NCI-H1694 treated with DMSO at 0.1 percent for 48 hours (cell line): ENCODE results near the gene AUNIP.

Experiments used
- DNase-seq: peaks from one replicate; lab custom pipeline; 2025; lab: John Stamatoyannopoulos, UW

AUNIP gene

GRCh38 chr1:25888426-25888987, 29.2 kb upstream of the AUNIP start:
- no peak for DNase-seq

GRCh38 chr1:25885602-25886001, 26.3 kb upstream of the AUNIP start:
- DNase-seq = no peak

- DNase-seq = no peak
Observed at GRCh38 chr1:25881266-25881665, 22.0 kb upstream of the AUNIP start.

- DNase-seq = no peak
Observed at GRCh38 chr1:25880518-25880917, 21.3 kb upstream of the AUNIP start.

GRCh38 chr1:25879675-25880074, 20.4 kb upstream of the AUNIP start:
- DNase-seq = no peak

- DNase-seq = no peak
Observed at GRCh38 chr1:25878690-25879089, 19.4 kb upstream of the AUNIP start.

- no peak for DNase-seq
Observed at GRCh38 chr1:25877155-25877554, 17.9 kb upstream of the AUNIP start.

- DNase-seq = no peak
Observed at GRCh38 chr1:25876693-25877077, 17.4 kb upstream of the AUNIP start.

- no peak for DNase-seq
Observed at GRCh38 chr1:25875856-25876692, 16.8 kb upstream of the AUNIP start.

- no peak for DNase-seq
Observed at GRCh38 chr1:25875154-25875855, 16.0 kb upstream of the AUNIP start, which contains the start of gene PAQR7. PAQR7 (minus strand) TSS chr1:25875708; CDS start chr1:25863839, 11,869 bp downstream.

- no peak for DNase-seq
Observed at GRCh38 chr1:25874635-25875153, 15.4 kb upstream of the AUNIP start.

GRCh38 chr1:25874209-25874608, 15.0 kb upstream of the AUNIP start:
- no peak for DNase-seq

- no peak for DNase-seq
Observed at GRCh38 chr1:25873120-25873519, 13.9 kb upstream of the AUNIP start.

GRCh38 chr1:25872713-25873112, 13.5 kb upstream of the AUNIP start:
- DNase-seq = no peak

- DNase-seq = no peak
Observed at GRCh38 chr1:25871704-25872494, 12.6 kb upstream of the AUNIP start.

GRCh38 chr1:25871086-25871703, 11.9 kb upstream of the AUNIP start:
- no peak for DNase-seq

- no peak for DNase-seq
Observed at GRCh38 chr1:25870614-25871013, 11.4 kb upstream of the AUNIP start.

- no peak for DNase-seq
Observed at GRCh38 chr1:25869909-25870606, 10.8 kb upstream of the AUNIP start.

GRCh38 chr1:25867210-25867991, 8.1 kb upstream of the AUNIP start:
- no peak for DNase-seq

- no peak for DNase-seq
Observed at GRCh38 chr1:25866288-25866687, 7.0 kb upstream of the AUNIP start.
